Adrenal gland (tissue), 5 donors: ENCODE measurements around the gene C22orf31.

Experiments used
- CTCF ChIP-seq, 6 experiments: fragments of 450-650 bp in 4 of 6; fragments of 200-600 bp in 2 of 6; sonication (generic) in 1 of 6; IDR thresholded peaks; 1 replicate in 5 of 6; 2 replicates in 1 of 6; pipeline versions ENCODE4 v1.5.1 to v1.8.0; 2016 to 2021; ENCODE audit warnings: antibody characterized with exemption in 6 of 6, mild to moderate bottlenecking in 2 of 6, moderate library complexity in 1 of 6
- POLR2A ChIP-seq, 2 donors: fragments of 450-650 bp; IDR thresholded peaks; one replicate each; pipeline ENCODE4 v1.6.1; 2017; ENCODE audit warnings: antibody characterized with exemption in 2 of 2, mild to moderate bottlenecking in 2 of 2, moderate library complexity in 1 of 2
- donor health status: DM: no; HTN: no; CAD: no.

GRCh38 chr22:29016067-29016938, 45.3 kb downstream of the C22orf31 start:
- TF ChIP-seq POLR2A (IDR thresholded peaks at IDR 0.05) (no peak), CTCF (IDR thresholded peaks at IDR 0.05) (no peak)
